Subcutaneous abdominal adipose tissue (tissue), 5 donors: ENCODE measurements around the gene PON2.

ENCODE experiments used
- H3K27ac ChIP-seq: one replicate; pipeline ENCODE4 v1.7.0; 2013; ENCODE audit warnings: low read depth, mild to moderate bottlenecking, inconsistent platforms, low read length, moderate library complexity
- H3K27me3 ChIP-seq, 5 donors: one replicate each; pipeline ENCODE4 v1.7.0; 2013; ENCODE audit warnings: low read length in 5 of 5, inconsistent platforms in 1 of 5; ENCODE audit not compliant: control insufficient read depth in 5 of 5, insufficient read depth in 4 of 5
- H3K36me3 ChIP-seq, 5 donors: one replicate each; pipeline ENCODE4 v1.7.0; 2013; ENCODE audit warnings: low read length in 5 of 5; ENCODE audit not compliant: control insufficient read depth in 5 of 5, insufficient read depth in 5 of 5
- H3K4me1 ChIP-seq, 5 donors: one replicate each; pipeline ENCODE4 v1.7.0; 2013; ENCODE audit warnings: low read length in 5 of 5, mild to moderate bottlenecking in 3 of 5, moderate library complexity in 1 of 5; ENCODE audit not compliant: control insufficient read depth in 5 of 5, insufficient read depth in 5 of 5
- H3K4me3 ChIP-seq, 5 donors: one replicate each; pipeline ENCODE4 v1.7.0; 2013; ENCODE audit warnings: low read length in 5 of 5, low read depth in 1 of 5
- H3K9ac ChIP-seq, 5 donors: one replicate each; pipeline ENCODE4 v1.7.0; 2013; ENCODE audit warnings: low read length in 5 of 5, mild to moderate bottlenecking in 4 of 5, moderate library complexity in 3 of 5
- H3K9me3 ChIP-seq, 5 donors: one replicate each; pipeline ENCODE4 v1.7.0; 2013; ENCODE audit warnings: low read length in 5 of 5; ENCODE audit not compliant: control insufficient read depth in 5 of 5
- donor health status: healthy.
- donor health status: healthy.
- donor health status: healthy.
- donor health status: healthy.
- donor health status: healthy.

The PON2 gene

GRCh38 chr7:95434557-95435421 is at the start of gene PON2:
PON2 (minus strand) TSS chr7:95435028; CDS start chr7:95434951, 77 bp downstream.
- peak within 1 kb of the TSS; percentile 79 for H3K27ac ChIP-seq
- H3K9ac ChIP-seq, result peak within 1 kb of the TSS; percentile 60 to 91 (median 86)
- H3K4me3 ChIP-seq, result peak within 1 kb of the TSS; percentile 78 to 88 (median 87)
- H3K9me3 ChIP-seq, result no peaks in the 10 kb centered on the region
- no peaks in the 10 kb centered on the region for H3K36me3 ChIP-seq
- H3K4me1 ChIP-seq, result peaks cover 0 to 28% (median 16%) of the 10 kb centered on the region in 5 donors
- no peaks in the 10 kb centered on the region for H3K27me3 ChIP-seq

- peaks cover 0 to 6% (median 3%) of the 10 kb centered on the region in 5 donors for H3K27me3 ChIP-seq
- H3K9me3 ChIP-seq, result no peaks in the 10 kb centered on the region
- H3K36me3 ChIP-seq, result no peaks in the 10 kb centered on the region
- no peak overlapping the region for H3K4me3 ChIP-seq
- H3K27ac ChIP-seq, result no peak overlapping the region
- H3K9ac ChIP-seq, result no peak overlapping the region
- H3K4me1 ChIP-seq, result no peaks in the 10 kb centered on the region
These were observed 47.6 kb upstream of the PON2 start for GRCh38 chr7:95482424-95482823.

GRCh38 chr7:95481271-95482165 is 46.7 kb upstream of the PON2 start:
- no peaks in the 10 kb centered on the region for H3K9me3 ChIP-seq
- H3K27me3 ChIP-seq, result peaks cover 0 to 6% (median 3%) of the 10 kb centered on the region in 5 donors
- no peak overlapping the region for H3K27ac ChIP-seq
- no peaks in the 10 kb centered on the region for H3K4me1 ChIP-seq
- no peaks in the 10 kb centered on the region for H3K36me3 ChIP-seq
- no peak overlapping the region for H3K4me3 ChIP-seq
- H3K9ac ChIP-seq, result no peak overlapping the region

- H3K27me3 ChIP-seq, result peaks cover 0 to 6% (median 3%) of the 10 kb centered on the region in 5 donors
- H3K4me3 ChIP-seq, result no peak overlapping the region
- no peaks in the 10 kb centered on the region for H3K9me3 ChIP-seq
- H3K9ac ChIP-seq, result no peak overlapping the region
- no peaks in the 10 kb centered on the region for H3K36me3 ChIP-seq
- no peak overlapping the region for H3K27ac ChIP-seq
- H3K4me1 ChIP-seq, result no peaks in the 10 kb centered on the region
These were observed 45.3 kb upstream of the PON2 start for GRCh38 chr7:95479992-95480624.

- H3K4me3 ChIP-seq, result no peak overlapping the region
These were observed 43.6 kb upstream of the PON2 start for GRCh38 chr7:95478272-95479037.

GRCh38 chr7:95476904-95477594 is 42.2 kb upstream of the PON2 start:
- Histone ChIP-seq H3K9ac (no peak overlapping the region), H3K27me3 (peaks cover 0 to 6% (median 0%) of the 10 kb centered on the region in 5 donors), H3K27ac (no peak overlapping the region), H3K9me3 (no peaks in the 10 kb centered on the region), H3K36me3 (no peaks in the 10 kb centered on the region), H3K4me3 (no peak overlapping the region), H3K4me1 (peaks cover 0 to 4% (median 0%) of the 10 kb centered on the region in 5 donors)

More at GRCh38 chr7:95478272-95479037, 43.6 kb upstream of the PON2 start:
- H3K27me3 ChIP-seq, result peaks cover 0 to 6% (median under 1%) of the 10 kb centered on the region in 5 donors
- no peaks in the 10 kb centered on the region for H3K9me3 ChIP-seq
- no peaks in the 10 kb centered on the region for H3K36me3 ChIP-seq
- no peak overlapping the region for H3K27ac ChIP-seq
- no peak overlapping the region for H3K9ac ChIP-seq
- no peaks in the 10 kb centered on the region for H3K4me1 ChIP-seq

GRCh38 chr7:95476072-95476847 is 41.4 kb upstream of the PON2 start:
- H3K27ac ChIP-seq, result no peak overlapping the region
- H3K27me3 ChIP-seq, result peaks cover 0 to 6% (median 0%) of the 10 kb centered on the region in 5 donors
- no peak overlapping the region for H3K4me3 ChIP-seq
- peaks cover 0 to 4% (median 0%) of the 10 kb centered on the region in 5 donors for H3K4me1 ChIP-seq
- no peaks in the 10 kb centered on the region for H3K36me3 ChIP-seq
- no peak overlapping the region for H3K9ac ChIP-seq
- H3K9me3 ChIP-seq, result no peaks in the 10 kb centered on the region

GRCh38 chr7:95473276-95473985 is 38.6 kb upstream of the PON2 start:
- H3K36me3 ChIP-seq, result no peaks in the 10 kb centered on the region
- no peaks in the 10 kb centered on the region for H3K9me3 ChIP-seq
- no peak overlapping the region for H3K27ac ChIP-seq
- H3K27me3 ChIP-seq, result peaks cover 0 to 2% (median 0%) of the 10 kb centered on the region in 5 donors
- peaks cover 0 to 5% (median 0%) of the 10 kb centered on the region in 5 donors for H3K4me1 ChIP-seq
- no peak overlapping the region for H3K9ac ChIP-seq
- no peak overlapping the region for H3K4me3 ChIP-seq
